GM23338 (cell line): ENCODE results near the gene PHF21A.

Experiments used
- CREB1 ChIP-seq: fragments of 250-450 bp; sonication (Bioruptor Pico); IDR thresholded peaks from 2 replicates; pipeline ENCODE4 v1.5.0; 2020; ENCODE audit warnings: low read depth, mild to moderate bottlenecking, moderate library complexity
- EZH2phosphoT487 ChIP-seq: fragments of 200-600 bp; sonication (generic); IDR thresholded peaks from one replicate; pipeline ENCODE4 v1.8.1; 2018; ENCODE audit warnings: antibody characterized with exemption; ENCODE audit not compliant: unreplicated experiment
- TF ChIP-seq, protein P1 (sequence below), 2 experiments: fragments of 200-600 bp in 1 of 2; sonication (generic) in 1 of 2; conservative IDR thresholded peaks; 2 replicates each; pipeline versions ENCODE4 v1.5.1 to v1.6.1; 2016 to 2017; ENCODE audit warnings: antibody characterized with exemption in 2 of 2, low read depth in 2 of 2, mild to moderate bottlenecking in 2 of 2, moderate library complexity in 1 of 2

DNA sequence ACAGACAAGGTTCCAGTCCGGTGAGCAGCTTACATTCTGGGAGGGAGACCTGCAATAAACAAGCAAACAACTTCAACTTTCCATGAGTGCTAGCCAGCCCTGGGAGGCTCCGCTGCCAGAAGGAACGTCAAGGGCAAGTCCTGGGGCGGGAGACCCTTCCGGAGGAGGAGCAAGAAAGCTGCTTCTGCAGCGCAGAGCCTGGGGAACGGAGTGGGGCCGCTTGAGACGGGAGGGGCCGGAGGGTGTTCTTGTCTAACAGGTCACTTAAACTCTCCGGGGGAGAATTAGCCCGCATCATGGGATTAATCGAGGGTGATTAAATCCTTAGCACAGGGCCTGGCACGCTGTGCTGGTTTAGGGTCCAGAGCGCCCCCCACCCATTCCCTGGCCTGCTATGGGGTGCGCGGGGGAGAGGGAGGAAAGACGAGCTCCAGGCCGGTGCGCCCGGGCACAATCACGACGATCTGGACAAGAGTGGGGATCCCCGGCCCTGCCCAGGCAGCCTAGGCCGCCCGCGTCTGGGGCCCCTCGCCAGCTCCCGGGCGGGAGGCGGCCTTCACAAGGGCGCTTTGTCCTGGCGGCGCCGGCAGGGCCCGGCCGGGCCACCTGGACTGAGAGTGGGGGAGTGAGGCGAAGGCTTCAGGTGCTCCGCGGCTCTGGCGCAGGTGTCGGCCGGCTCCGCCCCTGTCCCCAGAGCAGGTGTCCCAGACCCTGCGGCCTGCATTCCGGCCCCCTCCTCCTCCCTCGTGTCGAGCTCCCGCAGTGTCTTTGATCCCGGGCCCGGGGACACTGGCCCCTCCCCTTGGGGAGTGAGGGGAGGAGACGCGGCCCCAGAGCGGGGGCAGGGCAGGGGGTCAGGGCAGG, 199.5 kb downstream of the PHF21A start:
- TF ChIP-seq EZH2phosphoT487 (no peak), CREB1 (peak; percentile 54)
- TF ChIP-seq, protein P1, sequence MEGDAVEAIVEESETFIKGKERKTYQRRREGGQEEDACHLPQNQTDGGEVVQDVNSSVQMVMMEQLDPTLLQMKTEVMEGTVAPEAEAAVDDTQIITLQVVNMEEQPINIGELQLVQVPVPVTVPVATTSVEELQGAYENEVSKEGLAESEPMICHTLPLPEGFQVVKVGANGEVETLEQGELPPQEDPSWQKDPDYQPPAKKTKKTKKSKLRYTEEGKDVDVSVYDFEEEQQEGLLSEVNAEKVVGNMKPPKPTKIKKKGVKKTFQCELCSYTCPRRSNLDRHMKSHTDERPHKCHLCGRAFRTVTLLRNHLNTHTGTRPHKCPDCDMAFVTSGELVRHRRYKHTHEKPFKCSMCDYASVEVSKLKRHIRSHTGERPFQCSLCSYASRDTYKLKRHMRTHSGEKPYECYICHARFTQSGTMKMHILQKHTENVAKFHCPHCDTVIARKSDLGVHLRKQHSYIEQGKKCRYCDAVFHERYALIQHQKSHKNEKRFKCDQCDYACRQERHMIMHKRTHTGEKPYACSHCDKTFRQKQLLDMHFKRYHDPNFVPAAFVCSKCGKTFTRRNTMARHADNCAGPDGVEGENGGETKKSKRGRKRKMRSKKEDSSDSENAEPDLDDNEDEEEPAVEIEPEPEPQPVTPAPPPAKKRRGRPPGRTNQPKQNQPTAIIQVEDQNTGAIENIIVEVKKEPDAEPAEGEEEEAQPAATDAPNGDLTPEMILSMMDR (conservative IDR thresholded peaks at IDR 0.05; ENCODE audit: low read depth in 2 of 2) = no peak
